Measurements from ENCODE around the gene WTIP. TPM values are rescaled to one million over a fixed set of nuclear protein-coding genes. Genes with fewer than 3 reads are reported as not detected.
"Not testable (repeated sequence)": the region's sequence is repeated elsewhere in the genome, so short reads cannot be mapped to it uniquely, and the experiment has no call there.

WTIP gene
- polyA plus RNA-seq, 10 donors, result 14.4 to 28.1 (median 18.9) TPM

GRCh38 chr19:34475975-34476594 is 5.5 kb upstream of the WTIP start:
- no peak for DNase-seq

GRCh38 chr19:34478496-34478895 is 3.1 kb upstream of the WTIP start:
- not testable (repeated sequence) for DNase-seq

GRCh38 chr19:34479396-34479795 is 2.2 kb upstream of the WTIP start:
- DNase-seq, result no peak

GRCh38 chr19:34480491-34480890 is 1.1 kb upstream of the WTIP start:
- DNase-seq, result no peak

DNA sequence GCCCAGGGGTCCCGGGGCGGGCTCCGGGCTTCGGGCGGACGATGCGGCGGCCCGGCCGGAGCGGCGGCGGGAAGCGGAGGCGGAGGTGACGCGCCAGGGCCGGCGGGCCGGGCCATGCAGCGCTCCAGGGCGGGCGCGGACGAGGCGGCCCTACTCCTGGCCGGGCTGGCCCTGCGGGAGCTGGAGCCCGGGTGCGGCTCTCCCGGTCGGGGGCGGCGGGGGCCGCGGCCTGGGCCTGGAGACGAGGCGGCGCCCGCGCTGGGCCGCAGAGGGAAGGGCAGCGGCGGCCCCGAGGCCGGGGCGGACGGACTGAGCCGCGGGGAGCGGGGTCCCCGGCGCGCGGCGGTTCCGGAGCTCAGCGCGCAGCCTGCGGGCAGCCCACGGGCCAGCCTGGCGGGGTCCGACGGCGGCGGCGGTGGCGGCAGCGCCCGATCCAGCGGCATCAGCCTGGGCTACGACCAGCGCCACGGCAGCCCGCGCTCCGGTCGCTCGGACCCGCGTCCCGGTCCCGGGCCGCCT is 362 bp downstream of the WTIP start:
- peak in 1 of 3 donors; percentile 36 for DNase-seq

DNA sequence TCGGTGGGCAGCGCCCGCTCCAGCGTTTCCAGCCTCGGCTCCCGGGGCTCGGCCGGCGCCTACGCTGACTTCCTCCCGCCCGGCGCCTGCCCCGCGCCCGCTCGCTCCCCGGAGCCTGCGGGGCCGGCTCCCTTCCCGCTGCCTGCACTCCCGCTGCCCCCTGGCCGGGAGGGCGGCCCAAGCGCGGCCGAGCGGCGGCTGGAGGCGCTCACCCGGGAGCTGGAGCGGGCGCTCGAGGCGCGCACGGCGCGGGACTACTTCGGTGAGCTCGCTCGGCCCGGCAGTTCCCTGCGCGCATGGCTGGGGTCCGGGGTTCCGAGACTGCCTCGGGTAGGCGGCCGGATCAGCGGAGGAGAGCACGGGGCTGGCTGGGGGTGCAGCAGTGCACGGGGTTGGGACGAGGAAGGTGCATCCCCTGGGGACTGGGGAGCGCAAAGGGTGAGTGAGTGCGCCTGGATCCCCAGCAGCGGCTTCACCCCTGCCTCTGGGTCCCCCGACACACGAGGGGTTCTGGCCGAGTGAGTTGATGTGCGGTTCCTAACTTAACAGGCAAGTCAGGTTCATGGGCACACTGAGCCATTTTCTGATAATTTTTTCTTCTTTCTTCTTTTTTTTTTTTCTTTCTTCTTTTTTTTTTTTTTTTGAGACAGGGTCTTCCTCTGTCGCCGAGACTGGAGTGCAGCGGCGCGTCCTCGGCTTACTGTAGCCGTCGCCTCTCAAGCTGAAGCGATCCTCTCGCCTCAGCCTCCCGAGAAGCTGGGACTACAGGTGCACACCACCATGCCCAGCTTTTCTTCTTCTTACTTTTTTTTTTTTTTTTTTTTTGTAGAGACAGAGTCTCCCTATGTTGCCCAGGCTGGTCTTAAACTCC is 1.1 kb downstream of the WTIP start:
- DNase-seq, result peak in 2 of 3 donors; percentile 29 to 72

DNA sequence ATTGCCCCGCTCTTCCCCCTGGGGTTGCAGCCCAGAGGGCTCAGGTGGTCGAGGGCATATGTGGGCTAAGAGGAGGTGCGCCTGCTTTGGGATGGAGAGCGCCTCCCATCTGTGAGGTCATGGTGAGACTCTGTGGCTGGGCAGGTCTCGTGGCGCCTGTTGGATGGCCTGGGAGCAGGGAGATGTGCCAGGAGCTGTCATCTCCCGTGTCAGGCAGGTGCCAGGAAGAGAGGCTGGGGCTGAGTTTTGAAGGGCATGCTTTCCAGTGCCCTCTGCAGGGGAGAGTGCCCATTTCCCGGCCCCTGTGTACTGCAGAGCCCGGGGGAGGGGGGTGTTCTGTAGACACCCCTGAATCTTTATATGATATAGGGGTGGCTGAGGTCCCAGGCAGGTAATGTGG is 2.8 kb downstream of the WTIP start:
- DNase-seq, result no peak

DNA sequence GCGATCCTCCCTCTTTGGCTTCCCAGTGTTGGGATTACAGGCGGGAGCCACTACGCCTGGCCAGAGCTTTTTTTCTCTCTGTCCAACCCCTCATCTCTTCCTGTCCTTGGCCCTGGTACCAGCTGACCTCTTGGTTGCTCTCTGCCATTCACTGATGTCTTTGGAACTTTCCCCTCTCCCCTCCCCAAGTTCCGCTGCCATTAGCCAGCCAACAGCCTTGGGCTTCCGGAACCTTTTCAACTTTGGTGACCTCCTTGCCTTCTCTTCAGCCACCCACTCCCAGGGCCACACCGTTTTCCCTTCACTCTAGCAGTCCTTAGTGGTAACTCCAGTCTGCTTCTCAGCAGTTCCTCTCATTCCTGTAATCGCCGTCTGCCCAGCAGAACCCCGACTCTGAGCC is 4.3 kb downstream of the WTIP start:
- no peak for DNase-seq

DNA sequence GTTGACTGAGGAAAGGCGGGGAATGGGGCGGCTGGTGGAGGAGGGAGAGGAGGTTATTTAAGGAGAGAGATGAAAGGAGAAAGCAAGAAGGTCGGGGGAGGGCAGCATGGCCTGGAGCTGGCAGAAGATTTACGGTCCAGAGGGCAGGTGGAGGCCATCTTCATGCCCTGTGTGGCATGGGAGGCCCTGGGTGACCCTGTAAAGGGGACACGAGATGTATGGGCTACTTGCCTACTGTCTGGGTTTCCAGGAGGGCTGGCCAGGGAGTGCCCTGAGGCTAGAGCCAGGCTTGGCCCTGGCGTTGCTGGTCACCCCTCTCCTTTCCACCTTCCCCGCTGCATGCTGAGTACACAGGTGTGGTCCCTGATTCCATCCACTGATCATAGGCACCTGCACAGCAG is 6.1 kb downstream of the WTIP start:
- DNase-seq, result no peak

DNA sequence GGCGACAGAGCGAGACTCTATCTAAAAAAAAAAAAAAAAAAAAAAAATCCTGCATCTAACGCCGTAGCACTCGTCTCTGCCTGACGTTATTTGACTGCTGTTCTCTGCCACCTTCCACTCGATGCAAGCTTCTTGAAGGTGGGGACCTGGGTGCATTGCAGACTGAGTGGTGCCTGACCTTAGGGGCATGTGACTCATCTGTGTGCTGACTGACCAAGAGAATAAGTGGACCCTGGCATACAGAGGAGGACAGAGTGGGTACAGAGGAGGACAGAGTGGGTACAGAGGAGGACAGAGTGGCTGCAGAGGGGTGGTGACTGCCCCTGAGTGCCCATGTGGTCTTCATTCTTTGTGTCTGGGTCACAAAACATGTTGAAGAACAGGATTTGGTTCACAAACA is 7.6 kb downstream of the WTIP start:
- no peak for DNase-seq

- DNase-seq, result no peak
Measured at GRCh38 chr19:34490141-34490766, 8.7 kb downstream of the WTIP start.

- DNase-seq, result no peak
Measured at GRCh38 chr19:34493038-34493648, 11.6 kb downstream of the WTIP start.

DNA sequence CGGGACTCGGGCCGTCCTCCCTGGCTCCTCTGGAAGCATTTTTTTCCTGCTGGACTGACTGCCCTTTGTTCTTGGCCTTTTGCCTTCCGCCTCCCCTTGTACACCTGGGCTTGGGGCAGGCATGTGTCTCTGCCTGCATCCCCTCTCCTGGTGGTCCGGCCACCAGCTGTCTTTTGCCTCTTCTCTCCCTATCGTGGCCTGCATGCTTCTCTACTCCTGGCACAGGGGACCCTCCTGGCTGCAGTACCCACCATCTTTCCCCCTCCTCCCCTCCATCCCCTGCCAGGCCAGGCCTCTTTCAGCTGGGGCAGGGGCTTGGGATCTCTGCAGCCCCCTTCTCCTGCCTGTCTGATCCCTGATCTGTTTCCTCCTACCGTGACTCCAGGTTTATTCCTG is 12.1 kb downstream of the WTIP start:
- no peak for DNase-seq

DNA sequence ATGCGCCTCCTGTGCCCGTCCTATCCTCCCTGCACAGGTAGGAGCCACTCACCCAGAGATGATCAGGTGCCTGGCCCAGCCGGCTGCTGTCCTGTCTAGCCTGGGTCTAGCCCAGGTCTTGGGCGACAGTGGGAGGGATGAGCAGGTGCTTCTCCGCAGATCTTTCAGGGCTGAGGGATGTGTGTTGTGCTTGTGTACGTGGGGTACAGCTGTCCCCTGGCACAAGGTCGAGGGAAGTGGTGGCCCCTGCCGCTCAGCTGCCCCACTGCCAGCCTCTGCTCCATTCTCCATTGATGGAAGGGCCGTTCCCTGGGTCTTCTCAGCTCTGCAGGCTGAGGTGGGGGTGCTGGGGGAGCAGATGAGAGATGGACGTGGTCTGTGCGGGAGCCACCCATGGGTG is 13.0 kb downstream of the WTIP start:
- no peak for DNase-seq

DNA sequence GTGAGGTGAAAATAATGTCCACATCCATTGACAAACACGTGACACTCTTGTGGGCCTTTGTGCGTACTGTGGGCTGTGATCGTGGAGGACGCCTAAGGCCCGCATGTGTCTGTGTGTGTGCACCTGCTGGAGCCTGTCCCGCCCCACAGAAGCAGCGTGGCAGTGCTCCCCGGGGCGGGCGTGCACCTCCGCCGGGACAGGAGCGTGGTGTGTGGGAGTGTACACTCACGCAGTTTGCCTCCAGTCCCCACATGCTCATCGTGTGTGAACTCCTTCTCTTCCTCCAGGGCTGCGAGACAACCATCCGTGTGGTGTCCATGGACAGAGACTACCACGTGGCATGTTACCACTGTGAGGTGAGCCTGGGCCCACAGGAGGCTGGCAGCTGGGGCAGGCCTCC is 13.9 kb downstream of the WTIP start:
- no peak for DNase-seq

DNA sequence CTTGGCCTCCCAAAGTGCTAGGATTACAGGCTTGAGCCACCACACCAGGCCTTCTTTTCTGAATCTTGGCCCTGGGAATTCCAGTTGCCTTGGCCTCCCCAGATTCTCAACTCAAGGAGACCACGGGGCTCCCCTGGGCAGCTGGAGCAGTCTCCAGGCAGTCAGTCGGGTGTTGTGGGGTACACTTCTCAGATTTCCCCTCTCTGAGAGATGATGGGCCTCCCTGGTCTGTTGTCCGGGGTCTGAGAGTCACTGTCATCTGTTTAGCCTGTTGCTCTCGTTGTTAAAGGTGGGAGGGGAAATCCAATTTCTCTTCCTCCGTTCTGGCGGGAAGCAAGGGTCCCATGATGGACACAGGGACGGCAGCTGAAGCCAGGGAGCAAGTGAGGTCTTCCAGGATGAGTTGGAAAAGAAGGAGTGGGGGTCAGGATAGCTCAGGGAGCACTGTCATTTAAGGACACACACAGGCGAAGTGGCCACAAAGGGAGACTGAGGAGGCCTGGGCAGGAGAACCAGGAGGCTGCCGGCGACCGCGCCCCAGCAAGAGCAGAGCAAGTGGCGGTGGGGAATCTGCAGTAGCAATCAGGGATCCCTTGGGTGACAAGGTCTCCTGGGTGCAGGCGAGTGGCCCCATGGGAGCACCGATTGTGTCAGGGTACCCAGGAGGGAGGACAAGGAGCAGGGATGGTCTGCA is 15.7 kb downstream of the WTIP start:
- DNase-seq, result no peak

GRCh38 chr19:34499155-34499834 is 17.7 kb downstream of the WTIP start:
- DNase-seq, result no peak

GRCh38 chr19:34500656-34501120 is 19.1 kb downstream of the WTIP start:
- DNase-seq, result no peak

DNA sequence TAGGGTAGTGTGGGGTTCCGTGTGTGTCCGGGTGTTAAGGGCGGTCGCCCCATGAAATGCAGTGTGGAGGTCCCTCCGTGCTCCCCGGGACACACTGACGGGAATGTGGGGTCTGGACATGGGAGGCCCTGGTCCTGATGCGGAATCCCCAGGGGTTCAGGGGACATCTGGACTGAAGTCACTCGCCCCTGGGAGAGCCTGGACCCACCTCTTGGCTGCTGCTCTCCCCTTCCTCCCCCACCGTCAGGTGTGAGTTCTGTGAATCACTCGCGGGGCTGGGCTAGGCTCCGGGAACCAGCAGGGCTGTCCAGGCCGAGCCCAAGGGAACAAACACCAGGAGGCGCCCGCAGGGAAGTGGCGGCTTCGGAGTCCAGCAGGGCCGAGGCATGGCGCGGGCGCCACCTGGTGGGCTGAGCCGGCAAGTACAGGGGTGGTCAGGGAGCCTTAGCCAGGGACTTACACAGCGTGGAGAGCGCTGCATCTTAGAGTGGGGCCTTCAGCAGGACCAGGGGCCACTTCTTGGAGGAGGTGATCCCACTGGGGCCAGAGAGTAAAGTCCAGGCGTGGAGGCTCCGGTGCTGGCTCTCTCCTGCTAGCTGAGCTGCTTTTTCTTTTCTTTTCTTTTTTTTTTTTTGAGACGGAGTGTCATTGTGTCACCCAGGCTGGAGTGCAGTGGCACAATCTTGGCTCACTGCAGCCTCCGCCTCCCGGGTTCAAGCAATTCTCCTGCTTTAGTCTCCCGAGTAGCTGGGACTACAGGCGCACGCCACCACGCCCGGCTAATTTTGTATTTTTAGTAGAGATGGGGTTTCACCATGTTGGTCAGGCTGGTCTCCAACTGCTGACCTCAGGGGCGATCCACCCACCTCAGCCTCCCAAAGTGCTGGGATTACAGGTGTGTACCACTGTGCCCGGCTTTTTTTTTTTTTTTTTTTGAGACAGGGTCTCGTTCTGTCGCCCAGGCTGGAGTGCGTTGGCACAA is 20.1 kb downstream of the WTIP start:
- DNase-seq, result peak; percentile 79 to 94 (median 90)
